HG02571 (cell line): ENCODE measurements around the gene LGALS9.
"Not testable (repeated sequence)": the region's sequence is repeated elsewhere in the genome, so short reads cannot be mapped to it uniquely, and the experiment has no call there.

ENCODE experiments used
- ATAC-seq: cut with Tn5 transposase; IDR thresholded peaks from one replicate; pipeline ENCODE4 v1.9.1; 2021; ENCODE audit warnings: mild to moderate bottlenecking, moderate library complexity; ENCODE audit not compliant: unreplicated experiment

Gene LGALS9

DNA sequence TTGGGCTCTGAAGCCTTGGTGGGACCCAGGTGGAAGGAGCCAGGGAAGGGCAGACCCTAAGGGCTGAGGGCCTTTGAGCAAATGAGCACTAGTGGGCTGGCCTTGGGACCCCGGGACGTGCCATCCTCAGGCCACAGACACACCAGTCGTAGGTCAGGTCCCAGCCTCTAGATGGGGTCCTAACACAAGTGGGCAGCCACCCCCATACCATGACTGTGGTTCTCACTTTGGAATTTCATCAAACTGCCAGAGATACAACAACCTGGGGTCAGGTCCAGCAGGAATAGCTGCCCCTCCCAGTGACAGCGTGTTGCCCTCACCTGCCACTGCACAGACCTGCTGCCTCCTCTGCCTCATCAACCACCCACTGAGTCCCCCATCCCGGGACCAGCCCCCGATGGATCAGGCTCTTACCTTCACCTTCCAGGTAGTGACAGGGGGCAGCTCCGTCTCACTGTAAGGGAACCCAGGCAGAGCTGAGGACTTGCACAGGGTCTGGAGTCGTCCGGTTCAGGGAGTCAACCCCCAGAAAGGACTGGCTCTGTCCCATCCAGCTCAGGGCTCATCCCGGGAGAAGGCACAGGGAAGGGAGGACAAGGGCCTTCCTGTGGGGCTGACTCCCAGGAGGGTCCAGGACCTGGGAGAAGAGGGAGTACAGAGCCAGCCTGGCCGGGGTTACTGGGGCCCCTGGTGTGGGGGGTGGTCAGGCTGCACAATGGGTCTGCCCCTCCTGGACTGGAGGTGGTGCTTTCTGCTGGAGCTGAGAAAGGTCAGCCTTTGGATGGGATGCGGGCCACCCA lies 40.0 kb downstream of the LGALS9 start:
- ATAC-seq, result no peak

DNA sequence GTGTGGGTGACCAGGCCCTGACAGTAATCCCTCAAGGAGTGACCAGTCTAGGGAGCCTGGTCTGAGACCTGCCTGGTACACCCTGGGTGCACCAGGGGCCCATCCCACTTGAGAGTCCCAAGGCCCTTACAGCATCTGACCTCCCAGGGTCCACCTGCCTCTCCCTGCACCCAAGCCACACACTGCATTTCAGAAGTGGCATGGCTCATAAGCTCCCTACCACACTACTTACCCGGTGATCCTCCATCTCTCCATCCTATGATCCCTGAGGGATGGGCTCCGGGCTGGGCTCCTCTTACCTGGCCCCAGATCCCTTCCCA lies 40.6 kb downstream of the LGALS9 start:
- ATAC-seq, result no peak

DNA sequence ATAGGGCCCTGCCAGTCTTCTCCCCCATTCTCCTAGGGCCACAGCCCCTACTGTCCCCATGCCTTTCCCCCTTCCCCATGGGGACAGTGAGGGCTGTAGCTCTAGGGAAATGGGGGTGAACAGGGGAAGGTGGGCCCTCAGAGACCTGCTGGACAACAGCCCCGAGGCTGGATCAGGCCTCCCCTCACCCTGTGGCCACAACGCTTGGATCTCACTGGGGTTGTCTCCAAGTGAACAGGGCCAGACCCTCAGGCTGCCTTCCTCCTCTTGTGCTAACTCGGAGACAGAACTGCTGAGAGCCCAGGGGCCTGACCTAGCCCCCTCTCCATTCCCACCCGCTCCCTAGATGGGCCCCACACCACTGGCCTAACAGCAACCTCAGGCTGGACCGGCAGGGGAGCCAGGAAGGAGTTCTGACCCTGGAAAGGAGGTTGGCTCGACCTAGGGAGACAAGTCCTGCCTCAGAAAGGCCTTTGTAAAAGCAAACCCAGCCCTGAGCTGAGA lies 41.0 kb downstream of the LGALS9 start:
- not testable (repeated sequence) for ATAC-seq

DNA sequence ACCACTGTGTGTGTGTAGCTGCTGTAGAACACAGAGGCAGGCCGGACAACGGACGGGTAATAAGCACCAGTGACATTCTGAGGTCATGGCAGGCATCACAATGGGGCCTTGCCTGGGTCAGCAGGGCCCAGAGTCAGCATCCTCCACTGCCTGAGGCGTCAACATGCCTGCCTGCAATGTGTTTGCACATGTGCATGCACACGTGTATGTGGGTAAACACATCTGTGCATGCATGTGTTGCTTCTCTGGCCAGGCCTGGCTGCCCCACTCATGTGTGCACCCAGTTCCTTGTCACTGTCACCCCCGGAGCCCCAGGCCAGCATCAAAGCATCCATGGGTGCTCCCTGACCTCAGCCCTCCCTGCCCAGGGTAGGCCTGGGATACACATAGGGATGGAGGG lies 43.3 kb downstream of the LGALS9 start:
- no peak for ATAC-seq

DNA sequence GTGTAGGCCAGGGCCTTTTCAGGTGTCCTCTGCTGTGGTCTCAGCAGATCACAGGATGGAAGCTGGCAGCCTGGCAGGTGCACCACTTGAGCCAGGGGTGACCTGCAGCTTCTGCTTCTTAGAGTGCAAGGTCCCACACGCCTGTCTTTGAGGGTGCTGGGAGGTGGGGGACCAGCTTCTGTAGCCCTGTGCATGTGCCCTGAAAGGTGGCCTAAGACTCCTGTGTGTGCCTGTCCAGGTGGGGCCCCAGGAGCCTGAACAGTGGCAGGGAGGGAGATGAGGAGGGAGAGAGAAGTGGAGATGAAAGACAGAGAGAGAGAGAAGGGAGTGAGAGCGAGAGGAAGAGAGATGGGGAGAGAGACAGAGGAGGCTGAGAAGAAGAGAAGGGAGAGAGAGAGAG lies 46.2 kb downstream of the LGALS9 start:
- ATAC-seq, result no peak

DNA sequence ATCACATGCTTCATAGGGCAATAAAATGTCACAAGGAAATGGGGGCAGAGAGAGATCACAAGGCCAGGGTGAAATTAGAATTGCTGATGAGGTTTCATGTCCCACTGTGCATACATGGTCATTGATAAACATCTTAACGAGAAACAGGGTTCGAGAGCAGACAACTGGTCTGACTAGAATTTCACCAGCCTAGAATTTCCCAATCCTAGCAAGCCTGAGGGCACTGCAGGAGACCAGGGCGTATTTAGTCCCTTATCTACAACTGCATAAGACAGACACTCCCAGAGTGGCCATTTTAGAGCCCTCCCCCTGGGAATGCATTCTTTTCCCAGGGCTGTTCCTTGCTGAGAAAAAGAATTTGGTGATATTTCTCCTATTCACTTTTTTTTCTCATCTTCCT lies 55.3 kb downstream of the LGALS9 start:
- ATAC-seq, result not testable (repeated sequence)

DNA sequence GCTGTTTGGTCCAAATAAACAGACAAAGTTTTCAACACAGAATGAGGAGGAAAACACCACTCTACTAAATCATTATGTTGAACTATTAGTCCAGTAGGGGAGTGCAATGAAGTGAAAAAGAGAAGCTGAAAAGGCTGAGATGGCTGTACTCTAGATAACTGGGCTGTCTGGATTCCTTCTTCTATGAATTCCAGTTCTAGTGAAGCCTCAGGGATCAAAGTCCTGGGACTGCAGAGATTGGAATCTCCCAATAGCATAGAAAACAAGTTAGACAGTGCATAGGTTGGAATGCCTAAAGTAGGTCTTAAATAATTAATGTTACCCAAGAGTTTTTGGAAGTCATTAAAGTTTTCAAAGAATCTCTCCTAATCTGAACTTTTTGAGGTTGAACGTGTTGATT lies 59.9 kb downstream of the LGALS9 start:
- ATAC-seq, result no peak

DNA sequence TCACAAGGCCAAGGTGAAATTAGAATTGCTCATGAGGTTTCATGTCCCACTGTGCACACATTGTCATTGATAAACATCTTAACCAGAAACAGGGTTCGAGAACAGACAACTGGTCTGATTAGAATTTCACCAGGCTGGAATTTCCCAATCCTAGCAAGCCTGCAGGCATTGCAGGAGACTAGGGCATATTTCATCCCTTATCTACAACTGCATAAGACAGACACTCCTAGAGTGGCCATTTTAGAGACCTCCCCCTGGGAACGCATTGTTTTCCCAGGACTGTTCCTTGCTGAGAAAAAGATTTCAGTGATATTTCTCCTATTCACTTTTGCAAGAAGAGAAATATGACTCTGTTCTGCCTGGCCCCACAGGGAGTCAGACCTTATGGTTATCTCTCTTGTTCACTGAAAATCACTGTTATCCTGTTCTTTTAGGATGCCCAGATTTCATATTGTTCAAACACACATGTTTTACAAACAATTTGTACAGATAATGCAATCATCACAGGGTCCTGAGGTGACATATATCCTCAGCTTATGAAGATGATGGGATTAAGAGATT lies 64.3 kb downstream of the LGALS9 start:
- ATAC-seq, result not testable (repeated sequence)
